CD4-positive, alpha-beta T cell (primary cell): Measurements from ENCODE around the gene ME1. TPM values are rescaled to one million over a fixed set of nuclear protein-coding genes. Genes with fewer than 3 reads are reported as not detected.

Experiments
- ATAC-seq: fragments of 200-7000 bp; cut with Tn5 transposase; one replicate; pipeline ENCODE4 v1.10.0; 2022; ENCODE audit warnings: mild to moderate bottlenecking; ENCODE audit not compliant: poor library complexity
- CTCF ChIA-PET: fragments of 350-600 bp; sonication (Branson Sonifier 250); formaldehyde crosslinking; loops from one replicate; lab custom pipeline; 2021; ENCODE audit warnings: antibody characterized with exemption, inconsistent platforms; lab: Charles Lee
- POLR2A ChIA-PET: fragments of 350-600 bp; sonication (Branson Sonifier 250); formaldehyde crosslinking; loops from one replicate; lab custom pipeline; 2021; ENCODE audit warnings: antibody characterized with exemption, inconsistent platforms; lab: Charles Lee
- DNase-seq, 14 experiments: peaks; one replicate each; pipeline ENCODE4 v3.0.0-alpha.2; 2013 to 2020; ENCODE audit warnings: mixed read lengths in 2 of 14
- H3K27ac ChIP-seq, 2 donors: one replicate each; pipeline versions ENCODE4 v1.5.1 to v1.7.0; 2013; ENCODE audit warnings: low read length in 2 of 2, low read depth in 1 of 2, mild to moderate bottlenecking in 1 of 2
- H3K27me3 ChIP-seq, 2 experiments: 1 replicate in 1 of 2; 2 replicates in 1 of 2; pipeline versions ENCODE4 v1.6.1 to v1.7.0; 2013; ENCODE audit warnings: low read length in 2 of 2, control low read depth in 1 of 2, mild to moderate bottlenecking in 1 of 2, moderate library complexity in 1 of 2; ENCODE audit not compliant: insufficient read depth in 2 of 2, control insufficient read depth in 1 of 2
- H3K36me3 ChIP-seq: one replicate; pipeline ENCODE4 v1.6.1; 2013; ENCODE audit warnings: low read length, control low read depth; ENCODE audit not compliant: insufficient read depth
- H3K4me1 ChIP-seq: one replicate; pipeline ENCODE4 v1.6.1; 2013; ENCODE audit warnings: low read length, control low read depth; ENCODE audit not compliant: insufficient read depth
- H3K4me3 ChIP-seq: one replicate; pipeline ENCODE4 v1.5.1; 2013; ENCODE audit warnings: mild to moderate bottlenecking, low read length, moderate library complexity
- H3K9me3 ChIP-seq, 2 experiments: 1 replicate in 1 of 2; 2 replicates in 1 of 2; pipeline versions ENCODE4 v1.6.1 to v1.7.0; 2013; ENCODE audit warnings: low read length in 2 of 2, mild to moderate bottlenecking in 2 of 2, control low read depth in 1 of 2, moderate library complexity in 1 of 2; ENCODE audit not compliant: control insufficient read depth in 1 of 2, insufficient read depth in 1 of 2
- H3K27ac Mint-ChIP-seq: one replicate; pipeline ENCODE4 v1.8.0; 2020; ENCODE audit warnings: mixed read lengths
- H3K27me3 Mint-ChIP-seq: one replicate; pipeline ENCODE4 v1.8.0; 2021; ENCODE audit warnings: mixed read lengths
- H3K36me3 Mint-ChIP-seq: one replicate; pipeline ENCODE4 v1.8.0; 2021; ENCODE audit warnings: low read depth, mixed read lengths
- H3K4me1 Mint-ChIP-seq: one replicate; pipeline ENCODE4 v1.8.0; 2021; ENCODE audit warnings: low read depth, mixed read lengths
- H3K4me3 Mint-ChIP-seq: one replicate; pipeline ENCODE4 v1.8.0; 2020; ENCODE audit warnings: mild to moderate bottlenecking, mixed read lengths
- H3K9me3 Mint-ChIP-seq: one replicate; pipeline ENCODE4 v1.8.0; 2020; ENCODE audit warnings: mixed read lengths
- intact Hi-C, 2 experiments: fragments of 100-400 bp; cut with DNase I in 1 of 2; cut with micrococcal nuclease in 1 of 2; formaldehyde crosslinking; loops; one replicate each; pipeline versions ENCODE4 v1.15.1 to v1.9.0; 2023 to 2025; cut with DNase I, micrococcal nuclease
- total RNA-seq, 174 experiments: library from RNA in 2 of 174; stranded (reverse) in 2 of 174; gene quantifications; one replicate each; pipeline ENCODE4 v1.2.3 and lab custom pipeline; 2021 to 2026
- TF ChIP-seq, protein P1 (sequence below): fragments of 200-600 bp; IDR thresholded peaks from one replicate; pipeline ENCODE4 v1.8.0; 2022; ENCODE audit warnings: antibody characterized with exemption, mild to moderate bottlenecking

Gene ME1
- total RNA-seq, 2 experiments from 2014 or later, result not detected

DNA sequence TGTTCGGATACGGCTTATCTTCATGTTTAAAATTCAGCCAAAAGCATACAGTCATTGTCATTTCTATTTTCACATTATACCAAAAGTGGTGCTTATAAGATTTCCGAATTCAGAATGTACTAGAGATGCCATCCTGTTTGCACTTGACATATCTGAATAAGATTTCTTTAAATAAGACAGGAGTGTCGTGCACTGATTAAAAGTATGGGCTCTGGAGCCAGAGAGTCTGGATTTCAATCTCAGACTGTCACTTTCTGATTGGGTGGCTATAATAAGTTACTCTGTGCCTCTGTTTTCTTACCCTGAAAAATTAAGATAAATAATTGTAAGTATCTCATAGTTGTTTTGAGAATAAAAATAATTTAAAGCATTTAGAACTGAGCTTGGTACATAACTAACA is 144.9 kb downstream of the ME1 start:
- no peak overlapping the region for H3K27ac ChIP-seq
- Mint-ChIP-seq H3K4me1 (no peaks in the 10 kb centered on the region), H3K27ac (no peak overlapping the region), H3K9me3 (peaks cover 3% of the 10 kb centered on the region), H3K36me3 (no peaks in the 10 kb centered on the region), H3K27me3 (no peaks in the 10 kb centered on the region), H3K4me3 (no peak overlapping the region)
- H3K4me3 ChIP-seq, result no peak overlapping the region
- POLR2A ChIA-PET, result no interaction called here
- no peaks in the 10 kb centered on the region for H3K4me1 ChIP-seq
- CTCF ChIA-PET, result no interaction called here
- TF ChIP-seq, protein P1, sequence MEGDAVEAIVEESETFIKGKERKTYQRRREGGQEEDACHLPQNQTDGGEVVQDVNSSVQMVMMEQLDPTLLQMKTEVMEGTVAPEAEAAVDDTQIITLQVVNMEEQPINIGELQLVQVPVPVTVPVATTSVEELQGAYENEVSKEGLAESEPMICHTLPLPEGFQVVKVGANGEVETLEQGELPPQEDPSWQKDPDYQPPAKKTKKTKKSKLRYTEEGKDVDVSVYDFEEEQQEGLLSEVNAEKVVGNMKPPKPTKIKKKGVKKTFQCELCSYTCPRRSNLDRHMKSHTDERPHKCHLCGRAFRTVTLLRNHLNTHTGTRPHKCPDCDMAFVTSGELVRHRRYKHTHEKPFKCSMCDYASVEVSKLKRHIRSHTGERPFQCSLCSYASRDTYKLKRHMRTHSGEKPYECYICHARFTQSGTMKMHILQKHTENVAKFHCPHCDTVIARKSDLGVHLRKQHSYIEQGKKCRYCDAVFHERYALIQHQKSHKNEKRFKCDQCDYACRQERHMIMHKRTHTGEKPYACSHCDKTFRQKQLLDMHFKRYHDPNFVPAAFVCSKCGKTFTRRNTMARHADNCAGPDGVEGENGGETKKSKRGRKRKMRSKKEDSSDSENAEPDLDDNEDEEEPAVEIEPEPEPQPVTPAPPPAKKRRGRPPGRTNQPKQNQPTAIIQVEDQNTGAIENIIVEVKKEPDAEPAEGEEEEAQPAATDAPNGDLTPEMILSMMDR, result no peak
- H3K27me3 ChIP-seq, result no peaks in the 10 kb centered on the region
- no peaks in the 10 kb centered on the region for H3K36me3 ChIP-seq
- intact Hi-C loops, result no loop called here
- no peak for ATAC-seq
- H3K9me3 ChIP-seq, result no peaks in the 10 kb centered on the region
- DNase-seq, result no peak

DNA sequence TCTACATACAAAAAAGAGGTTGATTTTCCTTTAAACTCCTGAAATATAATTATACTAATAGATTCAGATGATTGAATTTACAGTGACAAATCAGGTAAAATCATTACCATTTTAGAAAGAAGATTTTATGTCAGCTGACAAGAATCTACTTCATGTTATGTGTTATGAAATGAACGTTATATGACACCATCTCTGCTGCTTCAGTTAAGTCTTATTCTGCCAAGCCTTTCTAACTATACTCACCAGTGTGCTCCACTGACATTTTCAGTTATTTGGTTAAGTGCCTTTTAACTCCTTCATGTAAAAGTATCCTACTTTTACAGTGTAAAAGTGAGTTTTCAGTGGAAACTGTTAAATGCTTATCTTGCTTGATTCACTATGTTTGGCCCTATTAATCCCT is 157.3 kb downstream of the ME1 start:
- no peak overlapping the region for H3K4me3 Mint-ChIP-seq
- ChIA-PET POLR2A (interaction anchor here (0.6 kb wide), 1 partner anchor 35 kb away, joined by 3 read pairs; no protein-coding TSS in a partner anchor), CTCF (no interaction called here)
- no peaks in the 10 kb centered on the region for H3K9me3 Mint-ChIP-seq
- Histone ChIP-seq H3K4me1 (no peaks in the 10 kb centered on the region), H3K27me3 (no peaks in the 10 kb centered on the region), H3K36me3 (no peaks in the 10 kb centered on the region), H3K27ac (no peak overlapping the region), H3K4me3 (no peak overlapping the region), H3K9me3 (no peaks in the 10 kb centered on the region)
- TF ChIP-seq, protein P1, result no peak
- H3K27ac Mint-ChIP-seq, result no peak overlapping the region
- ATAC-seq (no peak), DNase-seq (no peak)
- no peaks in the 10 kb centered on the region for H3K4me1 Mint-ChIP-seq
- H3K36me3 Mint-ChIP-seq, result no peaks in the 10 kb centered on the region
- intact Hi-C loops, result no loop called here
- no peaks in the 10 kb centered on the region for H3K27me3 Mint-ChIP-seq

DNA sequence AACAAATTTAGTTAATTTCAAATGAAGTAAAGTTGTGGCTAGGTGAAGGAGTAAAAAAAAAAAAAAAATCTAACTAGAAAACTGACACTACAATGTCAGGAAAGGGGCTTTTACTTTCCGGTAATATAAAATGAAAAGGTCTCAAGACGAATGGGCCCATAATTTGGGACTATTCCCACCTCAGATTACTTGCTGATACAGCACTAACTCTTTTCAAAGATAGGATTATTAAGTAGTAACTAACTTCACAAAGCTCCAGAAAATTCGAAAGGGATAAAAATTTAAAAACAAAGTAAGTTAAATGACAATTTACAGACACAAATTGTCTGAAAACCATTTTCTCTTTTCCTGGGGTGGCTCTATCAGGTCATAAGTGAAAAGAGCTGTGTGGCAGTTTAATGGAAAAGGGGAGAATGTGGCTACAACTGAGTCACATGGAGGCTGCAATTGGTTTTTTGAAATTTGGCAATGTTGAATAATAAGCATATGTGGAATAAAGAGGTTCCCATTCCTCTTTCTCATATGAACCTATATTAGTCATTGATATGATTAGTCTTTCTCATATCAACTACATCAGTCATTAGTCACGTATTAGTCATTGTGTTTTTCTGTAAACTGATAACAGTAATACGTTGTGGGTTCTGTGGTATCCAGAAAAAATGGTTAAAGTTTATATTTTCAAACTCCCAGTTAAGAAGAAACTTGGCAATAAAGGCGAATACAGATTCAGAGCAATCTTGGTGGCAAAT is 159.7 kb downstream of the ME1 start:
- H3K4me3 ChIP-seq, result no peak overlapping the region
- H3K4me1 Mint-ChIP-seq, result no peaks in the 10 kb centered on the region
- no peaks in the 10 kb centered on the region for H3K9me3 Mint-ChIP-seq
- CTCF ChIA-PET, result no interaction called here
- H3K4me1 ChIP-seq, result no peaks in the 10 kb centered on the region
- no peaks in the 10 kb centered on the region for H3K9me3 ChIP-seq
- H3K36me3 ChIP-seq, result no peaks in the 10 kb centered on the region
- POLR2A ChIA-PET, result no interaction called here
- H3K27ac Mint-ChIP-seq, result no peak overlapping the region
- H3K4me3 Mint-ChIP-seq, result no peak overlapping the region
- no peaks in the 10 kb centered on the region for H3K27me3 Mint-ChIP-seq
- no peak overlapping the region for H3K27ac ChIP-seq
- H3K36me3 Mint-ChIP-seq, result no peaks in the 10 kb centered on the region
- TF ChIP-seq, protein P1, result no peak
- intact Hi-C loops, result no loop called here
- DNase-seq (no peak), ATAC-seq (no peak)
- no peaks in the 10 kb centered on the region for H3K27me3 ChIP-seq
